Measurements from ENCODE around the gene PTPRM. TPM values are rescaled to one million over a fixed set of nuclear protein-coding genes. Genes with fewer than 3 reads are reported as not detected.

Gene PTPRM
- total and polyA plus RNA-seq, 2 of the 4 experiments (the other 2 are of a cell fraction): 28.3 to 51.2 TPM

GRCh38 chr18:7824970-7825369 is 257.9 kb downstream of the PTPRM start:
- Histone ChIP-seq H4K91ac (ENCODE audit: insufficient read depth, low read depth, low read length) (no peak overlapping the region), H3K9me1 (ENCODE audit: insufficient read depth, low read length) (peaks cover 4% of the 10 kb centered on the region; the same call in 1 of the 2 replicates), H2BK120ac (ENCODE audit: low read depth, low read length) (no peak overlapping the region), H3K4me1 (ENCODE audit: control insufficient read depth, insufficient read depth, low read length) (no peaks in the 10 kb centered on the region), H4K20me1 (ENCODE audit: insufficient read depth, low read length) (0 out of 2 replicates have a peak, but pooled peaks cover 5% of the 10 kb centered on the region), H3K9ac (ENCODE audit: low read depth, low read length) (no peak overlapping the region), H3K27ac (ENCODE audit: insufficient read depth, low read length) (no peak overlapping the region), H2AK9ac (replicated peaks; ENCODE audit: low read depth, low read length, poor library complexity) (no peak overlapping the region), H3K27me3 (ENCODE audit: control insufficient read depth, insufficient read depth, low read length) (no peaks in the 10 kb centered on the region), H2AFZ (replicated peaks; ENCODE audit: low read length, poor library complexity) (no peak overlapping the region), H3K4me2 (ENCODE audit: low read depth, low read length) (no peak overlapping the region), H3K23ac (ENCODE audit: low read depth, low read length) (no peak overlapping the region), H3K79me1 (ENCODE audit: low read depth in 1 of 2, low read length in 2 of 2) (peaks cover 0 to 7% of the 10 kb centered on the region in 2 experiments; a peak in 2 of 4 replicates), H2AK5ac (ENCODE audit: low read depth, low read length) (no peak overlapping the region), H3K4ac (ENCODE audit: low read depth, low read length) (no peak overlapping the region), H2BK20ac (ENCODE audit: low read depth, low read length) (no peak overlapping the region), H4K5ac (ENCODE audit: low read depth, low read length) (no peak overlapping the region), H3K9me3 (ENCODE audit: control insufficient read depth, insufficient read depth, low read length) (no peaks in the 10 kb centered on the region), H3K4me3 (ENCODE audit: insufficient read depth, low read depth, low read length) (no peak overlapping the region), H3K56ac (ENCODE audit: extremely low read depth, insufficient read depth, low read length) (no peak overlapping the region), H2BK5ac (ENCODE audit: low read depth, low read length, poor library complexity, severe bottlenecking) (no peak overlapping the region), H3K36me3 (ENCODE audit: control insufficient read depth, insufficient read depth, low read length) (no peaks in the 10 kb centered on the region), H4K8ac (ENCODE audit: low read depth in 2 of 2, low read length in 2 of 2) (no peak overlapping the region), H3K14ac (replicated peaks; ENCODE audit: low read depth, low read length) (no peak overlapping the region), H2BK15ac (ENCODE audit: low read depth, low read length) (no peak overlapping the region), H3K18ac (ENCODE audit: low read depth, low read length) (no peak overlapping the region)
- POLR2A ChIA-PET (ENCODE audit: unreplicated experiment): no interaction called here
- ATAC-seq (ENCODE audit: low read depth) (no peak), DNase-seq (no peak)
- CTCF ChIA-PET: interaction anchor here (0.7 kb wide), 2 partner anchors 45 to 516 kb away, joined by 4 read pairs; no protein-coding TSS in a partner anchor
- in situ Hi-C loops (cut with MboI; ENCODE audit: low sequenced_read_pairs): no loop called here
- no TSS peak for BruUV-seq (replicated peaks)
- dilution Hi-C loops (cut with HindIII; ENCODE audit: low sequenced_read_pairs, unreplicated experiment): no loop called here
- 79% methylated on average over 4 of the region's 5 CpGs; no CpG with 5 or more reads in 1 of the 2 experiments for WGBS, 2 experiments (ENCODE audit: extremely low coverage in 2 of 2, insufficient read length in 1 of 2)
- TF ChIP-seq MAFK (IDR thresholded peaks at IDR 0.05; ENCODE audit: low read depth, low read length) (no peak), RCOR1 (IDR thresholded peaks at IDR 0.05; ENCODE audit: insufficient replicate concordance, low read length) (no peak), USF2 (IDR thresholded peaks at IDR 0.05; ENCODE audit: low read depth, low read length) (no peak), POLR2A (IDR thresholded peaks at IDR 0.05; ENCODE audit: low read depth, low read length) (no peak), RAD21 (IDR thresholded peaks at IDR 0.05; ENCODE audit: low read length) (no peak), SMC3 (IDR thresholded peaks at IDR 0.05; ENCODE audit: low read depth, low read length) (no peak), FOS (IDR thresholded peaks at IDR 0.05; ENCODE audit: low read depth, low read length) (no peak)
- TF ChIP-seq, protein P1, sequence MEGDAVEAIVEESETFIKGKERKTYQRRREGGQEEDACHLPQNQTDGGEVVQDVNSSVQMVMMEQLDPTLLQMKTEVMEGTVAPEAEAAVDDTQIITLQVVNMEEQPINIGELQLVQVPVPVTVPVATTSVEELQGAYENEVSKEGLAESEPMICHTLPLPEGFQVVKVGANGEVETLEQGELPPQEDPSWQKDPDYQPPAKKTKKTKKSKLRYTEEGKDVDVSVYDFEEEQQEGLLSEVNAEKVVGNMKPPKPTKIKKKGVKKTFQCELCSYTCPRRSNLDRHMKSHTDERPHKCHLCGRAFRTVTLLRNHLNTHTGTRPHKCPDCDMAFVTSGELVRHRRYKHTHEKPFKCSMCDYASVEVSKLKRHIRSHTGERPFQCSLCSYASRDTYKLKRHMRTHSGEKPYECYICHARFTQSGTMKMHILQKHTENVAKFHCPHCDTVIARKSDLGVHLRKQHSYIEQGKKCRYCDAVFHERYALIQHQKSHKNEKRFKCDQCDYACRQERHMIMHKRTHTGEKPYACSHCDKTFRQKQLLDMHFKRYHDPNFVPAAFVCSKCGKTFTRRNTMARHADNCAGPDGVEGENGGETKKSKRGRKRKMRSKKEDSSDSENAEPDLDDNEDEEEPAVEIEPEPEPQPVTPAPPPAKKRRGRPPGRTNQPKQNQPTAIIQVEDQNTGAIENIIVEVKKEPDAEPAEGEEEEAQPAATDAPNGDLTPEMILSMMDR (conservative IDR thresholded peaks at IDR 0.05; ENCODE audit: low read depth, low read length): no peak
- intact Hi-C loops (cut with micrococcal nuclease): no loop called here
